GM18508 (cell line): ENCODE measurements around the gene PDZK1IP1.
"Not testable (repeated sequence)": the region's sequence is repeated elsewhere in the genome, so short reads cannot be mapped to it uniquely, and the experiment has no call there.

Source experiments
- ATAC-seq: cut with Tn5 transposase; IDR thresholded peaks from one replicate; pipeline ENCODE4 v1.9.1; 2021; ENCODE audit warnings: moderate number of reproducible peaks; ENCODE audit not compliant: insufficient read depth, unreplicated experiment

Gene PDZK1IP1

GRCh38 chr1:47203504-47203903 lies 13.7 kb upstream of the PDZK1IP1 start:
- not testable (repeated sequence) for ATAC-seq

GRCh38 chr1:47201179-47201578 lies 11.3 kb upstream of the PDZK1IP1 start:
- no peak for ATAC-seq

DNA sequence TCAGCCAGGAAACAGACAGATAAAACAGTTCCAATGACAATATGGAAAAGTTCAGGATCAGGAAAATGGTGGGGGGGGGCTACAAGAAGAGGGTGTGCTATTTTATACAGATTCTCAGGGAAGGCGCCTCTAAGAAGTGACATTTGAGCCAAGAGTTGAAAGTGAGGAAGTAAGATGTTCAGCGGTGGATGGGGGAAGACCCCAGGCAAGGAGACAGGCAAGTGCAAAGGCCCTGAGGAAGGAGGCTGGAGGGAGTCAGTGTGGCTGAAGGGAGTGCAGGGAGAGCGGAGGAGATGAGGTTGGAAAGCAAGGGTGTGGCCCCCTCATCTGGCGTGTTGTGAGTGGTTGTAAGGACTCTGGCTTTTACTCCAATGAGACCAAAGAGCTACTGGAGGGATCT lies 8.4 kb upstream of the PDZK1IP1 start:
- no peak for ATAC-seq

DNA sequence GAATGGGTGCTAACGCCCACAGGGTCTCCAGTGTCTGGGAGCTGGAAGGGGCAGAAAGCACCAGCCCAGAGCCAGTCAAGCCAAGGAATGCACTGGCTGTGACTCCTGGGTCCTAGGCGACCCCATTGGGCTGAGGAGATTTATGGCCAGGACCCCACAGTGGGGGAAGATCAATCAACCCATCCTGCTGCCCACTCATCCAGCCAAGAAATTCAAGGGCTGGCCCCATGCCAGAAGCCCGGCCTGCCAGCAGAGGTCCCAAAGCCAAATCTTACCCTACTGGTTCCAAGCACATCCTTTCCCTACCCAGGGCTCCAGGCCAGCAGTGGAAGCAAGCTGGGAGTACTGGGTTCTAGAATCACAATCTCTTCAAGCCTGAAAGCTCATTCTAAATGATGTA lies 6.8 kb upstream of the PDZK1IP1 start:
- ATAC-seq: no peak

GRCh38 chr1:47195981-47196380 lies 6.1 kb upstream of the PDZK1IP1 start:
- ATAC-seq: not testable (repeated sequence)

GRCh38 chr1:47194311-47194710 lies 4.5 kb upstream of the PDZK1IP1 start:
- ATAC-seq: no peak

GRCh38 chr1:47193496-47193895 lies 3.7 kb upstream of the PDZK1IP1 start:
- not testable (repeated sequence) for ATAC-seq

DNA sequence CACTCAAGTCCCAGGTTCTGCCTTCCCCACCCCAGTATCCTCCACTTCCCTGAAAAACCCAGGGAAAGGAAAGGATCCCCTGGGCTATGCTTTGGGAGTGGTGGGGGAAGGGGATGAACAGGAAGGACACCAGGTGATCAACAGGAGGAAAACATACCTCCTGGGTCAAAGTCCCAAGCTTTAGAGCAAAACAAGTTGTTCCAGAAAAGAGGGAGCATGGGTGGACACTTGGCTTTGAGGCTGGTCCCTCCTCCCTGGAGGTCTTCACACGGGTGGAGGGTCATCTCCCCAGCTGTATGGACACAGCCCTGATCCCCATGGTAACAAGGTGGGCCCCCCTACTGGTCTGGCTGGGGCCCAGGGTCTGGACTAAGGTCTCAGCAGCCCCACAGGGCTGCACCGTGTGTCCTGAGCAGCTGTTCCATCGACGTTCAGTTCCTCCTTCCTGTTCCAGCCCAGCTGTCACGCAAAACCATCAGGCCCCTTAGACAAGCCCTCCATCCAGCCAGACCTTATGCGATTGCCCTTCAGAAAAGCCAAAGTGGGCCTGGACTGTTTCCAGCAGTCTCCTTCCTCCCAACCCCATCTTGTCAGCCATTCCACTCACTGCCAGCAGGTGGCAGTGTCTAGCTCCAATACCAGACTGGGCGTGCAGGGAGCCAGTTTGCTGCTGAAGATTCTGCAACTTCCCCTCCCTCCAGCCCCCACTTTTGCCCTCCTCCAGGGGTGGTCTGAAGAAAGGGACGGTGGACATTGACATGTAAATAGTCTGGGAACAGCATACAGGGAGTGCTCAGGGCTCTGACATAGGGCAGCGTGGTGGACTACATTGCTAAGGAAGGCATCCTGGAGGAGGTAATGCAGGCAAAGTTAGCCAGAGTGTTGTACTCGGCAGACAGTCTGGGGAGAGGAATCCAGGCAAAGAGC lies 2.9 kb upstream of the PDZK1IP1 start:
- ATAC-seq: no peak

- no peak for ATAC-seq
These were observed 2.2 kb upstream of the PDZK1IP1 start for GRCh38 chr1:47191940-47192457.

DNA sequence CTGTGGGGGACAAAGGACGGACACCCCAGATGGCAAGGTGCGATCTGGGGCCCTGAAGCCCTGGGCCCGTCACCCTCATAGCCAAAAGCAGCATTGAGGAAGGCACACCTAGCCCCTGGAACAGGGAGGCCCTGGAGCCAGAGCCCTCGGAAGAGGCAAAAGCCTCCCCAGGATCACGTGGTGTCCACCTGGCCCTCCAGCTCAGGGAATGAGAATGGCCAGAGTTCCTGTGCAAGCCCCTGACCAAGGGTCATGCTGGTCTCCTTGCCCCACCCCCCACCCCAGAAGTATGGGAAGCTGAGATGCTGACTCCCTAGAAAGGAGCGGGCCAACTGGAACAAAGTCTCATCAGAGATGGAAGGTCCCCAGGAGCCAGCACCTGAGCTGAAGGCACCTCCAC lies 1.0 kb upstream of the PDZK1IP1 start:
- ATAC-seq: no peak

DNA sequence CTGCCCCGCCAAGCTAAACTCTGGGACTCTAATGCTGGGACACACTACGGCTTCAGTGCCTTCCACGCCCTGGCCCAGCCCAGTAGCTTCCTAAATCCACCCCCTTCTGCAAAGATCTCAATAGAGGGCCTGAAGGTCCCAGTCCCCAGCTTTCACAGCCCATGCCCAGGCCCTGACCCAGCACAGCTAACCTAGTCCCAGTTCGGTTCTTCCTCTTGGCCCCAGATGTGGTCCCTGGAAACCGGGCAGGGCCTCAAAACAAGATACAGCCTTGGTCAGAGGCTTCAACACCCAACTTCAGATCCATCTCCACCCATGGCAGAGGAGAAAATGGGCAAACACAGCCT lies 646 bp upstream of the PDZK1IP1 start:
- no peak for ATAC-seq

DNA sequence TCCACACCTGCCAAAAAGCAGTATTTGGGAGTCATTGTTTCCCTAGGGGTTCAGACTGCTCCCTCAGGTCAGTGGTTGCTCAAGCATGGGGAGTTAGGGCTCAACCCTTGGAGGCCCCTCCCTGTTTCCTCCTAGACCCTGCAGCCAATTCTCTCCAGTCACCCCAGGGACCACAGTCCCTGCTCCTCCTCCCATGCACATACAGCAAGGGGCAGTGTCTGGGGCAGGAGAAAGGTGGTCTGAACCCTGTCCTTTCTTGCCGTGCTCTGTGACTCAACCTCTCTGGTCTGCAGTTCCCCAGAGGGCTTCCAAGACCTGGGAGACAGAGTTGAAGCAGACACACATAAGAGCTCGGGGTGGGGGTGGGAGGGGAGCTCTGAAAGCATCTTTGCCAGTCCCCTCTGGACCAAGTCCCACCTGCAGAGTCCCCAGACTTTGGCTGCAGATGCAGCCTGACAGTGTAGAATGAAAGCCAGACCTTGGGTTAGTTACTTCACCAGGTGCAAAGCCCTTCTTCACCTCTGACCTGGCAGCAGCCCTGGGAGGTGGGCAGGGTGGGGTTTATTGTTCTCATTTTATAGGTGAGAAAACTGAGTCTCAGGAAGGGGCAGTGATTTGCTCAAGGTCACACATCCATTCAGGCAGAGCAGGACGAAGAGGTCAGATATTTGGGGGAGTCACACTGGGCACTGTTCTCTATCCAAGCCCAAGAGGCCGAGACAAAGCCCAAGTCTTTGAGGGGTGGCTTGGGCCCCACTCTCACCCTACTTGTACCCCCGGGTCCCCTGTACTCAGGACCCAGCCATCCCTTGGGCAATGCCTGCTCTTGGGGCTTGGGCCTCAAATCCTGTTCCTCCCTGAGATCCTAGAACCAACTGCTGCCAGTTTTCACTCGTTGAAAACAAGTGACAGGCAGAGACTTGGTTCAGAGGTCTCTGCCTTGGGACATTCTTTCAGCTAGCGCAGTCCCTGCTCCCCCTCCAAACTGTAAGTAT lies 748 bp downstream of the PDZK1IP1 start:
- no peak for ATAC-seq

DNA sequence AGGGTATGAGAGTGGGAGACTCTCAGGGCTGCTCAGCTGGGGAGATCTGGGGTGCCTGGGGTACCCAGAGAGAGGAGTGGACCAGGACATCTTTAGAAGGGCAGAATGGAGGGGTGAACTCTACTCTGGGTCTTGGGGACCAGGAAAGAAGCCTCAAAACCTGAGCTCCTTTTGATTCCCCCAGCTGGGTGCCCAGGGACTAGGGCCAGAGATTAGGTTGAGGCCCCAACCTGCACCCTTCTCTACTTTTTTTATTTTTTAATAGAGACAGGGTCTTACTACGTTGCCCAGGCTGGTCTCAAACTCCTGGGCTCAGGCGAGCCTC lies 1.9 kb downstream of the PDZK1IP1 start:
- no peak for ATAC-seq

DNA sequence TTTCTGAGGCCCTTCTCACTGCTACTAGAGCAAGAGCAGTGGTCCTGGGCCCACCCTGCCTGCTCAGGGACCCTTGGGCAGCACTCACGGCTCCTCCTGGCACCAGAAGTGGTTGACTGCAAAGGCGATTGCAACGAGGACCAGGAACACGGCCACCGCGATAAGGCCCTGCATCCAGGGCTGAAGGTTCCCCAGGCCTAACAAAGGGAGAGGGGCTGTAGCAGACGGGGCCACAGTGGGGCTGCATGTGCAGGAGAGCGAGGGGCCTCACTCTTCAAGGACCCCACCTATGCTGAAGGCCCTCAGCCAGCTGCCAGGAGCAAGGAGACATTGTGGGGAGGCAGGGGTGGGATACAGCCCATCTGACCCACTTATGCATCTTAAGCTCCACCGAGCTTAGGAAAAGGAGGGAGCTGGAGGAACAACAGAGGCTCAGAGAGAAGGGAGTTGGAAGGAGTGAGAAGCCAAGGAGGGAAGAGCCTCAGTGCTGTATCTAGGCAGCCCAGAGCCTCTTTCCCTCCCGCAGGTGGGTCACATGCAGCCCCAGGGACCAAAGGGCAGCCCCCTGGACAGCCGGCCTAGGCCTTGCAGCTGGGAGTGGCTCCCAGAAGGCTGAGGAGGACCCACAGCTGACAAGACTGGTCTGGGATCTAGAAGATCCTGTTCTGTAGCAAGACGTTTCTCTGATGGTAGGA lies 2.5 kb downstream of the PDZK1IP1 start:
- no peak for ATAC-seq

DNA sequence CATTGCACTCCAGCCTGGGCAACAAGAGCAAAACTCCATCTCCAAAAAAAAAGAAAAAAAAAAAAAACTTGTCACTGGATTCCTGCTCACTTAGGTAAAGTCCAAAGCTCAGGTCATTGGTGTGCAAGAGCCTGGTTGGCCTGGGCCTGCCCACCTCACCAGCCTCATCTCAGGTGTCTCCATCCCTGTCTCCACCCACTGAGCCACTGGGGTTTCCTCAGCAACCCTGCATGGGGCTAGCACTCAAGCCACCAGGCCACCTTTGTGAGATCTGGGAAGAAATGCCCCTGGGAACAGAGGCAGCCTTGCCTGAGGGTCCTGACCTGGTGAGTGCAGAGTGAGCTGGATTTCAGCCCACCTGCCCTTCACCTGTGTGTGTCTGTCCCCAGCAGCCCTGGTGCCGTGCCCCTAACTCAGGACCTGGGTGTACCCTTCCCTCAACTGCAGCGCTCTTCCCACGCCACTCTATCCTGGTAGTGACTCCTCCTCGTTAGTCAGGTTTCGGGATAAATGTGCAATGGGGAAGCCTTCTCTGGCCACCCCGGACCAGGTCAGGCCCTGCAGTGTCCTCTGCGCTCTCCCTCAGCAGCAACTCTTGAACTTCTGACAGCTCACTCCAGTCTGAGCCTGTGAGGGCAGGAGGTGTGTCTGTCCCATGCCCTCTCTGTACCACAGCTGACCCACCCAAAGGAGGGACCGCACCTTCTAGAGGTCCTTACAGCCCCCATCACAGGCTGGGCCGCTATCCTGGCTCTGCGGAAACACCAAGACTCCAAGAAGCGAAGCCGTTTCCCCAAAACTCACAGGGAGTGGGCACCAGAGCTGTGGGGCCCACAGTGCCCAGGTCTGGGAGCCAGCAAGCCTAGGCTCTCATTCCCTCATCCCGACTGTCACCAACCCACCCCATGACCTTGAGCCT lies 3.3 kb downstream of the PDZK1IP1 start:
- ATAC-seq: no peak

- ATAC-seq: no peak
These were observed 4.8 kb downstream of the PDZK1IP1 start for GRCh38 chr1:47184822-47185677.

DNA sequence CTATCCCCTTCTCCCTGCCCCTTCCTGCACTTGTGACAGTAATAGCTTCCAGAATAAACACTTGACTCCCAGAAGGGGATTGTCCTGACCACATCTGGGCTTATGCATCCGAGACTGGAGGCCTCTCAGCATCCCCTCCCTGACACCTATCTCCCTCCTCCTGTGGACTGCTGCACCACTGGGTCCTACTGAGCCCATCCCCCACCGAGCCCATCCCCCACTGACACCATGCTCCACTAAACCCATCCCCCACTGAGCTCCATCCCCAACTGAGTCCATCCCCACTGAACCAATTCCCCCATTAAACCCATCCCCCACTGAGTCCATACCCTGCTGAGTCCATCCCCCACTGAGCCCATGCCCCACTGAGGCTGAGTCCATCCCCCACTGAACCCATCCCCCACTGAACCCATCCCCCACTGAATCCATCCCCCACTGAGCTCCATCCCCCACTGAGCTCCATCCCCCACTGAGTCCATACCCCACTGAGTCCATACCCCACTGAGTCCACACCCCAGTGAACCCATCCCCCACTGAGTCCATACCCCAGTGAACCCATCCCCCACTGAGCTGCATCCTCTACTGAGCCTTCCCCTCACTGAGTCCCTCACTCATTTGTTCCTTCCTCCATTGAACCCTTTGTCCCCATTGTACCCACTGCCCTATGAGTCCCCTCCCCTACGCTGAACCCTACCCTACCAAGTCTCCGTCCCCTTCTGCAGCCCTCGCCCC lies 5.6 kb downstream of the PDZK1IP1 start:
- no peak for ATAC-seq
